ENCODE results near the gene ADAMTS15. TPM values are rescaled to one million over a fixed set of nuclear protein-coding genes. Genes with fewer than 3 reads are reported as not detected.

The ADAMTS15 gene
- total and polyA plus RNA-seq, 10 of the 15 experiments (the other 5 are each of a cell fraction or from before 2014, with no cell fraction given) = not detected

GRCh38 chr11:130426837-130427341 lies 21.6 kb upstream of the ADAMTS15 start:
- BruUV-seq (replicated peaks) = no TSS peak
- POLR2A ChIA-PET = no interaction called here
- H3K4me2 ChIP-seq (ENCODE audit: control insufficient read depth, insufficient read depth) = no peak overlapping the region
- CTCF ChIA-PET = interaction anchor here (0.6 to 1.4 kb wide), 4 partner anchors 214 to 435 kb away, joined by 3 to 6 read pairs (median 4); no protein-coding TSS in a partner anchor
- H4K20me1 ChIP-seq (ENCODE audit: control insufficient read depth, insufficient read depth) = no peaks in the 10 kb centered on the region; the same call in 1 of the 2 replicates
- no peak overlapping the region for H3K27ac ChIP-seq (ENCODE audit: control insufficient read depth, insufficient read depth)
- no peaks in the 10 kb centered on the region for H3K9me3 ChIP-seq (replicated peaks; ENCODE audit: control insufficient read depth, insufficient read depth, low read length)
- 68% methylated on average over 18 of the region's 18 CpGs for WGBS (ENCODE audit: insufficient coverage, insufficient replicate concordance, low lambda C conversion rate, missing lambda C conversion rate)
- FAIRE-seq = no peak
- H3K27me3 ChIP-seq (replicated peaks in 1 of 2; ENCODE audit: control insufficient read depth in 2 of 2, insufficient read depth in 2 of 2, low read length in 1 of 2) = peaks cover 15% of the 10 kb centered on the region in 2 experiments
- H3K9ac ChIP-seq (ENCODE audit: control insufficient read depth, insufficient read depth, low read length) = no peak overlapping the region
- no peak overlapping the region for H3K4me3 ChIP-seq
- RAD21 ChIA-PET (ENCODE audit: unreplicated experiment) = no interaction called here
- DNase-seq (ENCODE audit: low read depth, low spot score) = no peak
- no peaks in the 10 kb centered on the region for H3K4me1 ChIP-seq (ENCODE audit: control insufficient read depth, insufficient read depth, low read length)
- no peak for ATAC-seq
- TF ChIP-seq PBX3 (IDR thresholded peaks at IDR 0.05; ENCODE audit: insufficient replicate concordance, low read depth, low read length) (no peak), RELA (IDR thresholded peaks at IDR 0.05; ENCODE audit: borderline replicate concordance, partially characterized antibody) (no peak), FOXM1 (IDR thresholded peaks at IDR 0.05; ENCODE audit: low read depth, low read length) (no peak), ZNF687 (IDR thresholded peaks at IDR 0.05) (no peak), LARP7 (IDR thresholded peaks at IDR 0.05) (no peak), ZNF274 (IDR thresholded peaks at IDR 0.05; ENCODE audit: insufficient read depth, insufficient read length) (no peak), MEF2B (IDR thresholded peaks at IDR 0.05; ENCODE audit: partially characterized antibody, poor library complexity, severe bottlenecking) (no peak)
- H3K36me3 ChIP-seq (ENCODE audit: control insufficient read depth in 2 of 2, insufficient read depth in 2 of 2, low read length in 1 of 2) = no peaks in the 10 kb centered on the region
- in situ Hi-C loops (cut with MboI) = loop anchor here (10.0 kb wide), 1 partner anchor 212 kb away; no protein-coding TSS in a partner anchor
- H2AFZ ChIP-seq (ENCODE audit: control insufficient read depth, low read depth, low read length) = no peak overlapping the region
- SMC1A ChIA-PET (ENCODE audit: uncharacterized antibody, unreplicated experiment) = interaction anchor here (2.7 kb wide), 1 partner anchor 214 kb away, joined by 10 read pairs; no protein-coding TSS in a partner anchor
- intact Hi-C loops (cut with micrococcal nuclease; ENCODE audit: unreplicated experiment) = no loop called here
- H3K79me2 ChIP-seq (ENCODE audit: control insufficient read depth, insufficient read depth, low read length) = no peaks in the 10 kb centered on the region
